Keratinocyte (primary cell): ENCODE measurements around the gene GYPE.
"Not testable (repeated sequence)": the region's sequence is repeated elsewhere in the genome, so short reads cannot be mapped to it uniquely, and the experiment has no call there.

Source experiments
- CTCF ChIP-seq, 3 experiments: IDR thresholded peaks in 1 of 3; conservative IDR thresholded peaks in 1 of 3; optimal IDR thresholded peaks in 1 of 3; 2 replicates in 2 of 3; 3 replicates in 1 of 3; pipeline versions ENCODE3 to v1.5.1; 2011; ENCODE audit warnings: low read length in 3 of 3, mild to moderate bottlenecking in 3 of 3, moderate library complexity in 2 of 3, control low read depth in 1 of 3, inconsistent platforms in 1 of 3; ENCODE audit not compliant: insufficient read depth in 2 of 3; ENCODE audit errors: extremely low read depth in 1 of 3
- EZH2 ChIP-seq: IDR thresholded peaks from one replicate; pipeline ENCODE4 v1.6.1; 2012; ENCODE audit warnings: inconsistent platforms, mild to moderate bottlenecking, low read length, moderate library complexity

- TF ChIP-seq CTCF (optimal IDR thresholded peaks at IDR 0.05 in 1 of 3, IDR thresholded peaks at IDR 0.05 in 1 of 3, conservative IDR thresholded peaks at IDR 0.05 in 1 of 3; ENCODE audit: extremely low read depth in 1 of 3, insufficient read depth in 2 of 3, low read length in 3 of 3); EZH2: not testable (repeated sequence)
Observed at GRCh38 chr4:143950967-143951366, 45.6 kb upstream of the GYPE start.
